HCT116 (cell line): Measurements from ENCODE around the gene SHISA6. TPM values are rescaled to one million over a fixed set of nuclear protein-coding genes. Genes with fewer than 3 reads are reported as not detected.

Experiments used
- ATAC-seq: fragments of 200-7000 bp; cut with Tn5 transposase; 2 replicates; pipeline ENCODE4 v1.9.1; 2020; ENCODE audit warnings: mild to moderate bottlenecking, moderate library complexity
- BruUV-seq: library from RNA; stranded (reverse); fragments of 400-500 nt; replicated peaks from 2 replicates; lab custom pipeline; 2021; lab: Mats Ljungman, UMichigan
- CTCF ChIA-PET: fragments of 300-600 bp; sonication (Branson Sonifier 250); formaldehyde crosslinking; loops from one replicate; lab custom pipeline; 2021; ENCODE audit warnings: antibody characterized with exemption; lab: Charles Lee
- POLR2A ChIA-PET: fragments of 300-600, 350-600 bp; sonication (Branson Sonifier 250); formaldehyde crosslinking; loops from one replicate; lab custom pipeline; 2021; ENCODE audit warnings: antibody characterized with exemption; lab: Charles Lee
- RAD21 ChIA-PET, 2 experiments: fragments of 300-600 bp; sonication (Branson Sonifier 250); formaldehyde crosslinking; loops; one replicate each; lab custom pipeline; 2023; ENCODE audit warnings: low total read pairs in 2 of 2; ENCODE audit not compliant: uncharacterized antibody in 2 of 2, unreplicated experiment in 2 of 2, low non-redundant PET in 1 of 2; lab: Charles Lee
- DNase-seq: peaks from one replicate; pipeline ENCODE4 v3.0.0-alpha.2; 2010; ENCODE audit warnings: low read depth, low spot score
- H2AFZ ChIP-seq: fragments of 200-600 bp; shearing (Covaris generic), sonication (generic); 2 replicates; pipeline ENCODE4 v1.6.1; 2017; ENCODE audit warnings: low read depth, mixed run types, mixed read lengths, antibody characterized with exemption, low read length; ENCODE audit not compliant: poor library complexity, severe bottlenecking
- H3K27ac ChIP-seq: 2 replicates; pipeline ENCODE4 v1.5.1; 2012; ENCODE audit warnings: low read depth, low read length
- H3K27me3 ChIP-seq: fragments of 200-600 bp; sonication (generic); 2 replicates; pipeline ENCODE4 v1.6.1; 2016; ENCODE audit warnings: mixed run types, low read length, mixed read lengths; ENCODE audit not compliant: insufficient read depth
- H3K36me3 ChIP-seq, 2 experiments: fragments of 200-500 bp in 1 of 2; fragments of 200-600 bp in 1 of 2; sonication (Bioruptor generic) in 1 of 2; sonication (generic) in 1 of 2; 2 replicates each; pipeline versions ENCODE4 v1.5.1 to v1.6.1; 2014 to 2016; ENCODE audit warnings: low read length in 2 of 2, inconsistent platforms in 1 of 2, mixed read lengths in 1 of 2, mixed run types in 1 of 2; ENCODE audit not compliant: insufficient read depth in 2 of 2, control insufficient read depth in 1 of 2
- H3K4me1 ChIP-seq, 2 experiments: fragments of 200-600 bp in 1 of 2; sonication (generic) in 1 of 2; 2 replicates each; pipeline versions ENCODE4 v1.5.1 to v1.6.1; 2012 to 2017; ENCODE audit warnings: low read length in 2 of 2, inconsistent platforms in 1 of 2, mild to moderate bottlenecking in 1 of 2, mixed read lengths in 1 of 2, mixed run types in 1 of 2, moderate library complexity in 1 of 2; ENCODE audit not compliant: insufficient read depth in 2 of 2, control insufficient read depth in 1 of 2
- H3K4me2 ChIP-seq: fragments of 200-600 bp; sonication (generic); 2 replicates; pipeline ENCODE4 v1.6.1; 2017; ENCODE audit warnings: mixed run types, low read length, mixed read lengths
- H3K4me3 ChIP-seq, 2 experiments: fragments of 200-600 bp in 1 of 2; sonication (generic) in 1 of 2; replicated peaks in 1 of 2; 2 replicates each; pipeline ENCODE4 v1.5.1; 2011 to 2016; ENCODE audit warnings: low read length in 2 of 2, control low read depth in 1 of 2, low read depth in 1 of 2, mild to moderate bottlenecking in 1 of 2, mixed read lengths in 1 of 2, mixed run types in 1 of 2
- H3K79me2 ChIP-seq: fragments of 200-600 bp; sonication (generic); 2 replicates; pipeline ENCODE4 v1.6.1; 2017; ENCODE audit warnings: mild to moderate bottlenecking, mixed run types, low read length, moderate library complexity, mixed read lengths; ENCODE audit not compliant: insufficient read depth
- H3K9ac ChIP-seq: fragments of 200-600 bp; sonication (generic); 2 replicates; pipeline ENCODE4 v1.6.1; 2016; ENCODE audit warnings: low read length, mixed read lengths
- H3K9me2 ChIP-seq: fragments of 200-600 bp; sonication (generic), shearing (Covaris generic); 2 replicates; pipeline ENCODE4 v1.6.1; 2017; ENCODE audit warnings: mixed run types, mild to moderate bottlenecking, moderate library complexity; ENCODE audit not compliant: insufficient read depth
- H3K9me3 ChIP-seq, 2 experiments: fragments of 200-500 bp in 1 of 2; fragments of 200-600 bp in 1 of 2; sonication (Bioruptor generic) in 1 of 2; sonication (generic) in 1 of 2; 2 replicates each; pipeline ENCODE4 v1.6.1; 2014 to 2017; ENCODE audit warnings: low read length in 2 of 2, mixed read lengths in 2 of 2, inconsistent platforms in 1 of 2, low read depth in 1 of 2, mild to moderate bottlenecking in 1 of 2, mixed run types in 1 of 2, moderate library complexity in 1 of 2; ENCODE audit not compliant: control insufficient read depth in 1 of 2, insufficient read depth in 1 of 2
- H4K20me1 ChIP-seq: fragments of 200-600 bp; sonication (generic), shearing (Covaris generic); 2 replicates; pipeline ENCODE4 v1.6.1; 2017; ENCODE audit warnings: mixed run types, mild to moderate bottlenecking, moderate library complexity; ENCODE audit not compliant: insufficient read depth
- CBX3 ChIP-seq: IDR thresholded peaks from 2 replicates; pipeline ENCODE4 v1.6.1; 2012; ENCODE audit warnings: low read depth
- CEBPB ChIP-seq: IDR thresholded peaks from 2 replicates; pipeline ENCODE4 v1.6.1; 2012; ENCODE audit warnings: low read depth
- EZH2phosphoT487 ChIP-seq: fragments of 200-600 bp; IDR thresholded peaks from 2 replicates; pipeline ENCODE4 v1.6.1; 2018; ENCODE audit warnings: antibody characterized with exemption, borderline replicate concordance
- JUND ChIP-seq: IDR thresholded peaks from 2 replicates; pipeline ENCODE4 v1.6.1; 2012
- POLR2A ChIP-seq: IDR thresholded peaks from 2 replicates; pipeline ENCODE4 v1.7.0; 2011; ENCODE audit warnings: borderline replicate concordance; ENCODE audit not compliant: insufficient read depth, insufficient read length; ENCODE audit errors: extremely low read depth
- POLR2AphosphoS5 ChIP-seq: IDR thresholded peaks from 2 replicates; pipeline ENCODE4 v1.6.1; 2011; ENCODE audit warnings: mild to moderate bottlenecking, low read depth, low read length, moderate library complexity
- RAD21 ChIP-seq: IDR thresholded peaks from 2 replicates; pipeline ENCODE4 v1.6.1; 2012; ENCODE audit warnings: low read depth, mild to moderate bottlenecking
- SP1 ChIP-seq: IDR thresholded peaks from 2 replicates; pipeline ENCODE4 v1.6.1; 2012; ENCODE audit warnings: low read depth
- ZBTB33 ChIP-seq: IDR thresholded peaks from 2 replicates; pipeline ENCODE4 v1.6.1; 2011; ENCODE audit warnings: mild to moderate bottlenecking, low read length, moderate library complexity; ENCODE audit not compliant: insufficient replicate concordance; ENCODE audit errors: extremely low read depth
- ZFX ChIP-seq: fragments of 450-650 bp; IDR thresholded peaks from 2 replicates; pipeline ENCODE4 v1.6.1; 2017
- ZNF274 ChIP-seq: fragments of 200-500 bp; sonication (Bioruptor generic); IDR thresholded peaks from 2 replicates; pipeline ENCODE4 v1.6.1; 2014; ENCODE audit warnings: mild to moderate bottlenecking, low read depth, low read length, inconsistent platforms
- intact Hi-C: fragments of 100-400 bp; cut with micrococcal nuclease; formaldehyde crosslinking; loops from 2 replicates; pipeline ENCODE4 v1.10.0; 2022
- total RNA-seq: library from RNA; stranded (reverse); gene quantifications from one replicate; pipeline ENCODE4 v1.2.1, GENCODE V29; 2021; ENCODE audit not compliant: unreplicated experiment
- TF ChIP-seq, protein P1 (sequence below): IDR thresholded peaks from 2 replicates; pipeline ENCODE4 v1.6.1; 2012

SHISA6 gene
- total RNA-seq, 1 experiment from 2014 or later = not detected

DNA sequence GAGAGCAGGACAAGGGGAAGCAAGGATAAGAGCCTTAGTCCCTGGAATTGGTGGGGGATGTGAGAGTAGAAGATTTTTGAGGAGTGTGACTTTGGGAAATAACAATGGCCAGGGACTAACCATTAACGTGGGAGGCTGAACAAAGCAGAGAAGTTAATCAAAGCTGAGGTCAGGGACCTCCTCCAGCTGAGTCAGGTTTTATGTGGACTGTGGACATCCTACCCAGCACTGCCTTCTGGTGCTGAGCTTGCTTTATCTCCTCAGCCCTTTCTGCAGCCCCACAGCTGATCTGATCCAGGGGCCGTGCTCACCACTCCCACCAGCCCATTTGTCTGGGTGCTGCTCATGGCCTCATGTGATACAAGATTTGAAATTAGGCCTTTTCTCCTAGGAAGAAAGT, 146.6 kb downstream of the SHISA6 start:
- H3K9me3 ChIP-seq = peaks cover 0 to 41% of the 10 kb centered on the region in 2 experiments; a peak in 2 of 4 replicates
- CTCF ChIA-PET = no interaction called here
- RAD21 ChIA-PET = no interaction called here
- ATAC-seq (no peak), DNase-seq (no peak)
- H3K4me1 ChIP-seq = no peaks in the 10 kb centered on the region
- intact Hi-C loops = no loop called here
- no peak overlapping the region for H3K4me2 ChIP-seq
- H4K20me1 ChIP-seq = no peaks in the 10 kb centered on the region
- H3K9ac ChIP-seq = no peak overlapping the region
- H3K27me3 ChIP-seq = no peaks in the 10 kb centered on the region
- H3K79me2 ChIP-seq = no peaks in the 10 kb centered on the region
- no peak overlapping the region for H3K27ac ChIP-seq
- no peak overlapping the region for H2AFZ ChIP-seq
- H3K9me2 ChIP-seq = no peaks in the 10 kb centered on the region
- BruUV-seq = no TSS peak
- H3K36me3 ChIP-seq = no peaks in the 10 kb centered on the region
- no peak overlapping the region for H3K4me3 ChIP-seq
- TF ChIP-seq EZH2phosphoT487 (no peak), POLR2AphosphoS5 (no peak), JUND (no peak), CBX3 (no peak), POLR2A (no peak), ZFX (no peak), ZNF274 (no peak), RAD21 (no peak), SP1 (no peak), ZBTB33 (no peak), CEBPB (no peak)
- TF ChIP-seq, protein P1, sequence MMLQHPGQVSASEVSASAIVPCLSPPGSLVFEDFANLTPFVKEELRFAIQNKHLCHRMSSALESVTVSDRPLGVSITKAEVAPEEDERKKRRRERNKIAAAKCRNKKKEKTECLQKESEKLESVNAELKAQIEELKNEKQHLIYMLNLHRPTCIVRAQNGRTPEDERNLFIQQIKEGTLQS = no peak
- POLR2A ChIA-PET = no interaction called here
